Measurements from ENCODE around the gene SMYD3.

The SMYD3 gene

GRCh38 chr1:246113555-246114095 is 393.5 kb downstream of the SMYD3 start:
- DNase-seq = no peak
- H3K27me3 Mint-ChIP-seq = no peaks in the 10 kb centered on the region
- peak overlapping the region in 1 of 2 donors; percentile 44 for H3K4me3 Mint-ChIP-seq
- ATAC-seq (replicated peaks) = no peak
- peak overlapping the region; percentile 69 for H3K27ac Mint-ChIP-seq
- H3K36me3 Mint-ChIP-seq = peaks cover 10 to 13% of the 10 kb centered on the region in 2 donors
- H3K4me1 Mint-ChIP-seq = peaks cover 11 to 18% of the 10 kb centered on the region in 2 donors
- H3K9me3 Mint-ChIP-seq = peaks cover 0 to 7% of the 10 kb centered on the region in 2 donors

GRCh38 chr1:246111570-246111969 is 395.5 kb downstream of the SMYD3 start:
- Mint-ChIP-seq H3K4me3 (no peak overlapping the region), H3K9me3 (peaks cover 0 to 7% of the 10 kb centered on the region in 2 donors), H3K36me3 (peaks cover 10 to 13% of the 10 kb centered on the region in 2 donors), H3K27ac (no peak overlapping the region), H3K27me3 (no peaks in the 10 kb centered on the region), H3K4me1 (peaks cover 8 to 14% of the 10 kb centered on the region in 2 donors)
- ATAC-seq (replicated peaks) (no peak), DNase-seq (no peak)

DNA sequence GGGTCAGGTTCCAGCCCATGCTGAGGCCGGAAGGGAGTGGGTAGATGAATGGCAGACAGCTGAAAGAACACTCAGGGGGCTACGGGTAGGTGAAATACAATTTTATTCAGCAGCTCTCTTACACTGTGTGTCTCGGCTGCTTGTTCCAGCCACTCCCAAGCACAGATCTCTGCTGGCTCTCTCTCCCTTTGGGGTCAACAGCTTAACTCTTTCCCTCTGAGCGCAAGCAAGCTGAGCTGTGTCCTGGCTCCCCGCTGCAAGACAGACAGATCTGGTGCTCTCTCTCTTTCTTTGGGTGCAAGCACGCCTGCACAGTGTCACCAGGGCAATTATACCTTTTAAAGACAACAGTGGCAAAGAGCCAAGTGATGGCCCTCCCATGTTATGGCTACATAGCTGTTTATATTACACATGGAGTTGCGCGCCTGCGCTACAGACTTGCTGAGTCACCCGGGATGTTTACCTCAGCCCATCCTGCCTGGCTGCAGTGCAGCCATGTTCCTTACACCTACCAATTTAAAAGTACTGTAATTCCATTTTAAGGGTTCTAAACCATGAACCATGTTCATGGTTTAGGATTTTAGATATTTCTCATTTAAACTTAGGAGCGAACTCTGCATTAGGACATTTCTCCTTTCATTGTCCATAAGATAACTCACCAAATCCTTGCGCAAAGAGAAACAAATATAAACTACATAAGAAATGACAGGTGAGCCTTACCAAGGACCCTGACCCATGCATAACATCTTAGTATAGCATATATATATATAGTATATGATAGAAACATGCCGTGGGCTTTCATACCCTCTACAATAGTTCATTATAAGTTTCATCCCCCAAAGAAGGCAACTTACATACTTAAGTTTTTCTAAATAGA is 396.5 kb downstream of the SMYD3 start:
- H3K27ac Mint-ChIP-seq = no peak overlapping the region
- DNase-seq (no peak), ATAC-seq (replicated peaks) (no peak)
- no peaks in the 10 kb centered on the region for H3K27me3 Mint-ChIP-seq
- no peak overlapping the region for H3K4me3 Mint-ChIP-seq
- peaks cover 0 to 7% of the 10 kb centered on the region in 2 donors for H3K9me3 Mint-ChIP-seq
- H3K36me3 Mint-ChIP-seq = peaks cover 10 to 13% of the 10 kb centered on the region in 2 donors
- peaks cover 6 to 15% of the 10 kb centered on the region in 2 donors for H3K4me1 Mint-ChIP-seq

DNA sequence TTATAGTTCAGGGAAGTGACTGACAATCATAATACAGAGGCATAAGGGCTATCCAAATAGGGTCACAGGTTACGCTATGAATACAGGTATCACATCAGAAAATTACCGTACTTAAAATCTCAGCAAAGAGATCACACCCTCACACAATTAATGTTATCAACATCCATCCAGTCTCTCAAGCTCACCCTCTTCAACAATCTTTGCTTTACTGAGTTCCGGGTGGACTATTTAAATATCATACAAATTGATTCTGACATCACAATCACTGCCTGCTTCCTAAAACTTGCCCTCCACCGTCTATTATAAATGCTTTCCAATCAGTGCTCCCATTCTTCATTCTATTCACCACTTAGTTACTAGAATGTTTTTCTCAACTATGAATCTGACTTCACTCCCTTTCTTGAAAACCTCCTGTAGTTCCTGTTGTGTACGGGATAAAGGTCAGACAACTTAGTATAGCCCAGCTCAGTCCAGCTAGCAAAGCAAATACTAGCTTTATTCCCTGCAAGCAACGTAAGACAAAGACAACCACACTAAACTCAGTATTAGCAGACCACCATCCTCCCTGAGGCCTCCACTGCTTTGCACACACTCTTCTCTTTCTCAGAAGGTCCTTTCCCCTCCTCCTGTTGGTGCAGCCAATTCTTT is 398.7 kb downstream of the SMYD3 start:
- Mint-ChIP-seq H3K36me3 (peaks cover 5 to 13% of the 10 kb centered on the region in 2 donors), H3K9me3 (peaks cover 0 to 7% of the 10 kb centered on the region in 2 donors), H3K27me3 (no peaks in the 10 kb centered on the region), H3K4me1 (peaks cover under 1 to 9% of the 10 kb centered on the region in 2 donors), H3K4me3 (no peak overlapping the region), H3K27ac (no peak overlapping the region)
- ATAC-seq (replicated peaks) (no peak), DNase-seq (no peak)

DNA sequence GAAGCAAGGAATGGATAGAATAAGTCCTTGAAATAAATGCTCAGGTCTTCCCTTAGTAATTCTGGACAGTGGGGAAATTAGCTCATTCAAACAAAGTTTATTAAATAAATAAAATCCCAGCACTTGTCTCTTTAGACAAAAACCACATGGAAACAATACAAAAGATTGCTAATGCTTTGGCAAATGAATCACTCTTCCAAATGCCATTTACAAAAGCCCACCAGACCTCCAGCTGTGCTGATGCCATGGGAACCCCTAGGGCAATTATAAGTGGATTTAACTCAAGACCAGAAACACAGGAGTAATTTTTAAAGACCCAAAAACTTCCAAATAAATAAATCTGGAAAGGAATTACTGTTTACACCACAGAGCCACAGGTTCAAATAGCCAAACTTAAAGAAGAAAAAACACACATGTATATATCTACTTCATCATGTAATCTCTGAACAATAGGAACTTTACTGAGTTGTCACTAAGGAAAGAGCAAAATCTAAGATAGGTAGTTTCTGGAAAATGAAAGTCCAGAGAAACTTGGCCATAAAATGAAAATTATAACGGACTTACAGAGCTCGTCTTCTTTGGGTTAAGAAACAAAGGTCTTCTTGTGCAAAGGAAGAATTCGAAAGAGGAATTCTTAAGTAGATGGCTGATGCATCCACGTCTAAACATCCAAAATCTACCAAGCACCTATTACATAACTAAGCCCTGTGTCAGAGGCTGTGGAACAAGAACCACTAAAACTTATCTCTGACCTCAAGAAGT is 399.4 kb downstream of the SMYD3 start:
- H3K27me3 Mint-ChIP-seq = no peaks in the 10 kb centered on the region
- ATAC-seq (replicated peaks) (no peak), DNase-seq (no peak)
- H3K36me3 Mint-ChIP-seq = peaks cover 6 to 14% of the 10 kb centered on the region in 2 donors
- no peak overlapping the region for H3K27ac Mint-ChIP-seq
- H3K4me3 Mint-ChIP-seq = no peak overlapping the region
- peaks cover 0 to 7% of the 10 kb centered on the region in 2 donors for H3K9me3 Mint-ChIP-seq
- peaks cover 0 to 9% of the 10 kb centered on the region in 2 donors for H3K4me1 Mint-ChIP-seq

DNA sequence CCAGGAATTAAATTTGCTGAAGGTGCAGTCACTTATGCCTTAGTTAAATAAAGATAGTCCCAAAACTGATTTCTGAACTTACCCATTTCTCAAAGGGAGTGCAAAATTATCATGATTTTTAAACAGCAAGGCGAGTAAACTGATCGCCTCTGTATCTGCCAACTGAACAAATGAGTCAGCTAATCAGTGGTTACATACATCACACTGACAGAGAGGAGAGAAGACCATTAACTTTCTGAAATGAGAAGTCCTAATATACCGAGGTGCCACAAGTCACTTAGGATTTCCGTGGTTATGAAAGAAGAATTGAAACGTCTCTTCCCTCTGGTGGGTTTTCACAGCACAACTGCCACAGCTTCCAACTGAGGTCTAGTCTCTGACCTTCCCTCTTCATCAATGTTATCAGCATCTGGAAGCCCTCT is 400.7 kb downstream of the SMYD3 start:
- peak; percentile 38 to 70 for ATAC-seq (replicated peaks)
- Mint-ChIP-seq H3K9me3 (peaks cover 0 to 7% of the 10 kb centered on the region in 2 donors), H3K36me3 (peaks cover 6 to 11% of the 10 kb centered on the region in 2 donors), H3K27me3 (no peaks in the 10 kb centered on the region), H3K27ac (no peak overlapping the region), H3K4me1 (peaks cover 0 to 9% of the 10 kb centered on the region in 2 donors), H3K4me3 (no peak overlapping the region)
- DNase-seq = no peak

GRCh38 chr1:246104927-246105326 is 402.2 kb downstream of the SMYD3 start:
- peak overlapping the region; percentile 7 for H3K27ac Mint-ChIP-seq
- peaks cover 6 to 8% of the 10 kb centered on the region in 2 donors for H3K36me3 Mint-ChIP-seq
- no peak overlapping the region for H3K4me3 Mint-ChIP-seq
- H3K9me3 Mint-ChIP-seq = peaks cover 0 to 3% of the 10 kb centered on the region in 2 donors
- DNase-seq (no peak), ATAC-seq (replicated peaks) (no peak)
- peaks cover 0 to 9% of the 10 kb centered on the region in 2 donors for H3K4me1 Mint-ChIP-seq
- no peaks in the 10 kb centered on the region for H3K27me3 Mint-ChIP-seq

DNA sequence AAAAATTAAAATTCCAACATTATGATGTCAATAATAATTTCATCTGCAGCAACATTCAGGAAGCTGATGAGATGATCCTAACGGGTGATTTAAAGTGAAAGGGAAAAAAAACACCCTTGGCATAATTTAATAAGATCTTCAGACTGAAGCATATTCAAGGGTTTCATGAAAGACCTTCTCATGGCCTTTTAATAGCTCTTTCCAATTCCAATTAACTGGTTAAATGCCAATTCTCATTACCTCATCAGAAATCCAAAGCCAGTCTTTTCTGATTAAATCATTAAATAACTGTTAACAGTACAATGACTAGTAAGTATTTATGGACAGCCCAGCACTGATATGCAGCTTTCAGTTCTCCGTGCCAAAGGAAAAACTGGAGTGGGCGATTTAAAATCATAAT is 407.5 kb downstream of the SMYD3 start:
- no peak overlapping the region for H3K27ac Mint-ChIP-seq
- peaks cover 13 to 14% of the 10 kb centered on the region in 2 donors for H3K36me3 Mint-ChIP-seq
- DNase-seq (no peak), ATAC-seq (replicated peaks) (no peak)
- no peak overlapping the region for H3K4me3 Mint-ChIP-seq
- no peaks in the 10 kb centered on the region for H3K27me3 Mint-ChIP-seq
- no peaks in the 10 kb centered on the region for H3K4me1 Mint-ChIP-seq
- H3K9me3 Mint-ChIP-seq = no peaks in the 10 kb centered on the region

DNA sequence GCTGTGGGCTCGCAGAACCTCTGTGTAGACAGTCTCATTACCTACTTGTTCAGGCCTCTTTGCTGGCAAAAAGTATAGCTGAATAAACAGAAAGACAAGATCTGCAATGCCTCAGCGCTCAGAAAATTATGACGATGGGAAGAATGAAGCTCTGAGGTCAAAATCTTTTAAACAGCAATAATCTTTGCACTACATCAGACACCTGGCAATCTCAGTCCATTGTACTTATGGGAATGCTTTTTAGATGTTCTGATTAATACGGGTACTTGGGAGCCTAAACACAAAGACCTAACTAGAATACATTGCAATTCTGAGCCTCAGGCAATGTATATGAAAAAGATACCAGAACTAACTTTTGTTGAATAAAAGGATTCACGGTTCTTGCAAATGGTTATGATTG is 410.7 kb downstream of the SMYD3 start:
- no peak overlapping the region for H3K27ac Mint-ChIP-seq
- ATAC-seq (replicated peaks) = no peak
- no peaks in the 10 kb centered on the region for H3K4me1 Mint-ChIP-seq
- H3K36me3 Mint-ChIP-seq = peaks cover 13 to 17% of the 10 kb centered on the region in 2 donors
- H3K9me3 Mint-ChIP-seq = peaks cover 2 to 4% of the 10 kb centered on the region in 2 donors
- H3K27me3 Mint-ChIP-seq = no peaks in the 10 kb centered on the region
- no peak for DNase-seq
- H3K4me3 Mint-ChIP-seq = no peak overlapping the region

GRCh38 chr1:246095443-246095842 is 411.6 kb downstream of the SMYD3 start:
- Mint-ChIP-seq H3K9me3 (peaks cover 2 to 4% of the 10 kb centered on the region in 2 donors), H3K27ac (no peak overlapping the region)
- ATAC-seq (replicated peaks) = no peak

GRCh38 chr1:246093230-246093629 is 413.8 kb downstream of the SMYD3 start:
- Mint-ChIP-seq H3K27ac (no peak overlapping the region), H3K27me3 (no peaks in the 10 kb centered on the region), H3K4me3 (no peak overlapping the region), H3K9me3 (peaks cover 2 to 4% of the 10 kb centered on the region in 2 donors), H3K4me1 (no peaks in the 10 kb centered on the region), H3K36me3 (peaks cover 15 to 21% of the 10 kb centered on the region in 2 donors)
- ATAC-seq (replicated peaks) (no peak), DNase-seq (no peak)

More at GRCh38 chr1:246095443-246095842, 411.6 kb downstream of the SMYD3 start:
- Mint-ChIP-seq H3K36me3 (peaks cover 13 to 20% of the 10 kb centered on the region in 2 donors), H3K4me3 (no peak overlapping the region), H3K4me1 (no peaks in the 10 kb centered on the region), H3K27me3 (no peaks in the 10 kb centered on the region)
- DNase-seq = no peak

GRCh38 chr1:246092136-246092535 is 414.9 kb downstream of the SMYD3 start:
- peaks cover 4 to 6% of the 10 kb centered on the region in 2 donors for H3K9me3 Mint-ChIP-seq
- no peak for DNase-seq
- H3K27me3 Mint-ChIP-seq = no peaks in the 10 kb centered on the region
- ATAC-seq (replicated peaks) = no peak
- H3K4me1 Mint-ChIP-seq = no peaks in the 10 kb centered on the region
- no peak overlapping the region for H3K4me3 Mint-ChIP-seq
- peaks cover 17 to 25% of the 10 kb centered on the region in 2 donors for H3K36me3 Mint-ChIP-seq
- H3K27ac Mint-ChIP-seq = no peak overlapping the region

- H3K27ac Mint-ChIP-seq = no peak overlapping the region
Observed at GRCh38 chr1:246091477-246091876, 415.6 kb downstream of the SMYD3 start.

DNA sequence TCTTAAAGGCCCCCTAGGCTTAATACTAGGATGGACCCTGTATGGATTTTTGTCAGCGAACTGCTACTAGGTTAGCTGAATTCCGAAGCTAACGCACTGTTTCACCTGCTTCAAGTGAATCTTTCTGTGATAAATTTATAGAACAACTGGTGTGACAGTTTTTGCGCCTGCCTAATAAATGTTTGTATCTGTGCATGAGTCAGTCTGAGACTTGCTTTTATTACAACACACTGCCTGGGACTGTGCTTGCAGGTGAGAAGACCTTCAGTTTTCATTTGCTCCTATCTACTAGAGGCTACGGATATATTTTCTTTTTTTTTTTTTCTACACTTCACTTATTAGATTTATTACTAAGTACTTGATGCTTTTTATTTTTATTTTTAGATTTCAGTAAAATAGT is 420.9 kb downstream of the SMYD3 start:
- peaks cover 6 to 17% of the 10 kb centered on the region in 2 donors for H3K9me3 Mint-ChIP-seq
- H3K4me3 Mint-ChIP-seq = no peak overlapping the region
- H3K36me3 Mint-ChIP-seq = peaks cover 16 to 17% of the 10 kb centered on the region in 2 donors
- H3K27ac Mint-ChIP-seq = no peak overlapping the region
- no peaks in the 10 kb centered on the region for H3K4me1 Mint-ChIP-seq
- H3K27me3 Mint-ChIP-seq = no peaks in the 10 kb centered on the region
- ATAC-seq (replicated peaks) (no peak), DNase-seq (no peak)

More at GRCh38 chr1:246091477-246091876, 415.6 kb downstream of the SMYD3 start:
- peaks cover 4 to 8% of the 10 kb centered on the region in 2 donors for H3K9me3 Mint-ChIP-seq
- DNase-seq (no peak), ATAC-seq (replicated peaks) (no peak)
- no peaks in the 10 kb centered on the region for H3K4me1 Mint-ChIP-seq
- H3K36me3 Mint-ChIP-seq = peaks cover 20 to 25% of the 10 kb centered on the region in 2 donors
- no peak overlapping the region for H3K4me3 Mint-ChIP-seq
- H3K27me3 Mint-ChIP-seq = no peaks in the 10 kb centered on the region
